SK-N-SH treated with all-trans-retinoic acid at 6 μM for 48 hours (cell line): ENCODE measurements around the gene FAM13A.

Experiments
- ATAC-seq: fragments of 200-7000 bp; cut with Tn5 transposase; 3 replicates; pipeline ENCODE4 v1.9.1; 2020; ENCODE audit warnings: mild to moderate bottlenecking, moderate library complexity
- ARNTL ChIP-seq: fragments of 450-650 bp; formaldehyde crosslinking; IDR thresholded peaks from 2 replicates; pipeline ENCODE4 v1.5.0; 2020; ENCODE audit warnings: low read depth, mild to moderate bottlenecking, moderate library complexity, borderline replicate concordance
- BACH2 ChIP-seq: fragments of 250-450 bp; sonication (Bioruptor Pico); IDR thresholded peaks from 2 replicates; pipeline ENCODE4 v1.9.0; 2021; ENCODE audit warnings: mild to moderate bottlenecking, borderline replicate concordance
- ESRRG ChIP-seq: fragments of 250-450 bp; sonication (Bioruptor Pico); IDR thresholded peaks from 2 replicates; pipeline ENCODE4 v1.6.1; 2021; ENCODE audit warnings: mild to moderate bottlenecking
- ISL1 ChIP-seq: fragments of 250-450 bp; sonication (Bioruptor Pico); IDR thresholded peaks from 2 replicates; pipeline ENCODE4 v2.1.2; 2022; ENCODE audit warnings: mild to moderate bottlenecking, moderate library complexity
- OSR1 ChIP-seq: fragments of 250-450 bp; sonication (Bioruptor Pico); IDR thresholded peaks from 2 replicates; pipeline ENCODE4 v1.8.0; 2022; ENCODE audit warnings: moderate library complexity, mild to moderate bottlenecking, inconsistent platforms
- PPARA ChIP-seq: fragments of 250-450 bp; sonication (Bioruptor Pico); IDR thresholded peaks from 2 replicates; pipeline ENCODE4 v1.5.0; 2020; ENCODE audit warnings: mild to moderate bottlenecking, borderline replicate concordance
- RARB ChIP-seq: fragments of 250-450 bp; sonication (Bioruptor Pico); IDR thresholded peaks from 2 replicates; pipeline ENCODE4 v1.8.0; 2021; ENCODE audit warnings: mild to moderate bottlenecking, moderate library complexity
- SNAI2 ChIP-seq: fragments of 250-450 bp; sonication (Bioruptor Pico); IDR thresholded peaks from 2 replicates; pipeline ENCODE4 v1.5.0; 2020; ENCODE audit warnings: mild to moderate bottlenecking, moderate library complexity
- TCF4 ChIP-seq: fragments of 250-450 bp; sonication (Bioruptor Pico); IDR thresholded peaks from 2 replicates; pipeline ENCODE4 v1.8.0; 2021; ENCODE audit warnings: mild to moderate bottlenecking, moderate library complexity, borderline replicate concordance
- TOX ChIP-seq: fragments of 250-450 bp; sonication (Bioruptor Pico); IDR thresholded peaks from 2 replicates; pipeline ENCODE4 v1.8.0; 2021; ENCODE audit warnings: mild to moderate bottlenecking, moderate library complexity, borderline replicate concordance
- ZC3H10 ChIP-seq: fragments of 250-450 bp; sonication (Bioruptor Pico); IDR thresholded peaks from 2 replicates; pipeline ENCODE4 v1.5.1; 2021; ENCODE audit warnings: mild to moderate bottlenecking, moderate library complexity
- ZFP3 ChIP-seq: fragments of 250-450 bp; sonication (Bioruptor Pico); IDR thresholded peaks from 2 replicates; pipeline ENCODE4 v1.5.0; 2020; ENCODE audit warnings: mild to moderate bottlenecking, moderate library complexity
- ZFP30 ChIP-seq: fragments of 450-650 bp; formaldehyde crosslinking; IDR thresholded peaks from 2 replicates; pipeline ENCODE4 v1.5.0; 2022; ENCODE audit warnings: mild to moderate bottlenecking, moderate library complexity
- ZNF565 ChIP-seq: fragments of 450-650 bp; formaldehyde crosslinking; conservative IDR thresholded peaks from 2 replicates; pipeline ENCODE4 v1.5.0; 2020; ENCODE audit warnings: low read depth, mild to moderate bottlenecking, moderate library complexity
- ZNF70 ChIP-seq: fragments of 450-650 bp; formaldehyde crosslinking; IDR thresholded peaks from 2 replicates; pipeline ENCODE4 v1.5.0; 2020; ENCODE audit warnings: mild to moderate bottlenecking, moderate library complexity
- ZNF8 ChIP-seq: fragments of 450-650 bp; formaldehyde crosslinking; IDR thresholded peaks from 2 replicates; pipeline ENCODE4 v1.5.0; 2020; ENCODE audit warnings: mild to moderate bottlenecking, moderate library complexity
- TF ChIP-seq, protein P1 (sequence below): fragments of 250-450 bp; sonication (Bioruptor Pico); IDR thresholded peaks from 2 replicates; pipeline ENCODE4 v1.5.0; 2020; ENCODE audit warnings: mild to moderate bottlenecking, moderate library complexity
- TF ChIP-seq, protein P2 (sequence below): fragments of 250-450 bp; sonication (Bioruptor Pico); IDR thresholded peaks from 2 replicates; pipeline ENCODE4 v1.5.1; 2020; ENCODE audit warnings: low read depth, mild to moderate bottlenecking, moderate library complexity
- TF ChIP-seq, protein P3 (sequence below): fragments of 250-450 bp; sonication (Bioruptor Pico); IDR thresholded peaks from 2 replicates; pipeline ENCODE4 v1.8.0; 2021; ENCODE audit warnings: low read depth, mild to moderate bottlenecking, moderate library complexity, borderline replicate concordance
- TF ChIP-seq, protein P4 (sequence below): fragments of 250-450 bp; sonication (Bioruptor Pico); IDR thresholded peaks from 2 replicates; pipeline ENCODE4 v1.5.1; 2021; ENCODE audit warnings: mild to moderate bottlenecking, moderate library complexity
- TF ChIP-seq, protein P5 (sequence below): fragments of 250-450 bp; sonication (Bioruptor Pico); IDR thresholded peaks from 2 replicates; pipeline ENCODE4 v1.8.0; 2020; ENCODE audit warnings: mild to moderate bottlenecking, moderate library complexity, borderline replicate concordance

FAM13A gene

DNA sequence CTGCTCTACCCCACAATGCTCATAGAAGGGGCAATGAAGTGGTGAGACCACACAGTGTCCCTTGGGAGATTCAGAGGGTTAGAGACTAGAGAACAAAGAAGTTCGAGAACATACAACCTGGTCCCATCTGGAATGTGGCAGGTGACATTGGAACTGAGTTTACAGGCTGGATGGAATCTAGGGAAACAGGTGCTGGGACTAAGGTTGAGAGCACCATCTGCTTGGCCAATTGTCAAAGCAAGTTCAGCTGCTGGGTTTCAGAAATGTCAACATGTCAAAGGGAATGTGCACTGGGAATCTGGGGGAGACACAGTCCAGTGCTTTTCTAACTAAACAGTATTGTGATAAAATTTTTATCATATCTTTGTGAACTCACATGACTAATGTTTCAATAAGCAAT lies 15.9 kb upstream of the FAM13A start:
- no peak for TF ChIP-seq RARB (CRISPR knock-in tag)
- no peak for TF ChIP-seq OSR1
- TF ChIP-seq ZNF70 (CRISPR knock-in tag), result no peak
- no peak for TF ChIP-seq TCF4 (CRISPR knock-in tag)
- no peak for TF ChIP-seq ZFP30 (CRISPR knock-in tag)
- TF ChIP-seq ZFP3 (CRISPR knock-in tag), result no peak
- no peak for TF ChIP-seq ZNF565 (CRISPR knock-in tag)
- TF ChIP-seq, protein P1, sequence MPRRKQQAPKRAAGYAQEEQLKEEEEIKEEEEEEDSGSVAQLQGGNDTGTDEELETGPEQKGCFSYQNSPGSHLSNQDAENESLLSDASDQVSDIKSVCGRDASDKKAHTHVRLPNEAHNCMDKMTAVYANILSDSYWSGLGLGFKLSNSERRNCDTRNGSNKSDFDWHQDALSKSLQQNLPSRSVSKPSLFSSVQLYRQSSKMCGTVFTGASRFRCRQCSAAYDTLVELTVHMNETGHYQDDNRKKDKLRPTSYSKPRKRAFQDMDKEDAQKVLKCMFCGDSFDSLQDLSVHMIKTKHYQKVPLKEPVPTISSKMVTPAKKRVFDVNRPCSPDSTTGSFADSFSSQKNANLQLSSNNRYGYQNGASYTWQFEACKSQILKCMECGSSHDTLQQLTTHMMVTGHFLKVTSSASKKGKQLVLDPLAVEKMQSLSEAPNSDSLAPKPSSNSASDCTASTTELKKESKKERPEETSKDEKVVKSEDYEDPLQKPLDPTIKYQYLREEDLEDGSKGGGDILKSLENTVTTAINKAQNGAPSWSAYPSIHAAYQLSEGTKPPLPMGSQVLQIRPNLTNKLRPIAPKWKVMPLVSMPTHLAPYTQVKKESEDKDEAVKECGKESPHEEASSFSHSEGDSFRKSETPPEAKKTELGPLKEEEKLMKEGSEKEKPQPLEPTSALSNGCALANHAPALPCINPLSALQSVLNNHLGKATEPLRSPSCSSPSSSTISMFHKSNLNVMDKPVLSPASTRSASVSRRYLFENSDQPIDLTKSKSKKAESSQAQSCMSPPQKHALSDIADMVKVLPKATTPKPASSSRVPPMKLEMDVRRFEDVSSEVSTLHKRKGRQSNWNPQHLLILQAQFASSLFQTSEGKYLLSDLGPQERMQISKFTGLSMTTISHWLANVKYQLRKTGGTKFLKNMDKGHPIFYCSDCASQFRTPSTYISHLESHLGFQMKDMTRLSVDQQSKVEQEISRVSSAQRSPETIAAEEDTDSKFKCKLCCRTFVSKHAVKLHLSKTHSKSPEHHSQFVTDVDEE (CRISPR knock-in tag), result no peak
- no peak for TF ChIP-seq ESRRG (CRISPR knock-in tag)
- no peak for ATAC-seq

DNA sequence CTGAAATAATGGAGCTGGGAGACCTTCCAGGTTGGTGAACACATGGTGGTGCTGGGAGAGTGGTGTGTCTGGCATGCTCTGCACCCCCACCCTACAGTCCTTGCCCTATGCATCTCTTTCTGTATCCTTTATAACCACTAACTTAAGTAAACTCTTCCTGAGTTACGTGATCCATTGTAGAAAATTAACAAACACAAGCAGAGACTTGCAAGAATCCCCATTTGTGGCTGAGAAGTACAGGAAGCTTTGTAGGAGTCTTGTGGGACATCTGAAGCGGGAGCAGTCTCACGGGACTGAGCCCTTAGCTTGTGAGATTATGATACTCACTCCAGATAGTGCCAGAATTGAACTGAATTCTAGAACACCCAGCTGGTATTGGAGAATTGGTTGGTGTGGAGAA lies 14.3 kb upstream of the FAM13A start:
- TF ChIP-seq ZC3H10 (CRISPR knock-in tag) (no peak), ZNF8 (CRISPR knock-in tag) (no peak), ZNF565 (CRISPR knock-in tag) (no peak), ZNF70 (CRISPR knock-in tag) (no peak), ARNTL (CRISPR knock-in tag) (no peak), OSR1 (no peak), TOX (CRISPR knock-in tag) (no peak), ISL1 (CRISPR knock-in tag) (no peak), ESRRG (CRISPR knock-in tag) (no peak), TCF4 (CRISPR knock-in tag) (no peak), RARB (CRISPR knock-in tag) (no peak), BACH2 (CRISPR knock-in tag) (no peak), PPARA (CRISPR knock-in tag) (no peak)
- TF ChIP-seq, protein P1 (CRISPR knock-in tag), result no peak
- TF ChIP-seq, protein P2, sequence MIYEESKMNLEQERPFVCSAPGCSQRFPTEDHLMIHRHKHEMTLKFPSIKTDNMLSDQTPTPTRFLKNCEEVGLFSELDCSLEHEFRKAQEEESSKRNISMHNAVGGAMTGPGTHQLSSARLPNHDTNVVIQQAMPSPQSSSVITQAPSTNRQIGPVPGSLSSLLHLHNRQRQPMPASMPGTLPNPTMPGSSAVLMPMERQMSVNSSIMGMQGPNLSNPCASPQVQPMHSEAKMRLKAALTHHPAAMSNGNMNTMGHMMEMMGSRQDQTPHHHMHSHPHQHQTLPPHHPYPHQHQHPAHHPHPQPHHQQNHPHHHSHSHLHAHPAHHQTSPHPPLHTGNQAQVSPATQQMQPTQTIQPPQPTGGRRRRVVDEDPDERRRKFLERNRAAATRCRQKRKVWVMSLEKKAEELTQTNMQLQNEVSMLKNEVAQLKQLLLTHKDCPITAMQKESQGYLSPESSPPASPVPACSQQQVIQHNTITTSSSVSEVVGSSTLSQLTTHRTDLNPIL (CRISPR knock-in tag), result no peak
- TF ChIP-seq, protein P3, sequence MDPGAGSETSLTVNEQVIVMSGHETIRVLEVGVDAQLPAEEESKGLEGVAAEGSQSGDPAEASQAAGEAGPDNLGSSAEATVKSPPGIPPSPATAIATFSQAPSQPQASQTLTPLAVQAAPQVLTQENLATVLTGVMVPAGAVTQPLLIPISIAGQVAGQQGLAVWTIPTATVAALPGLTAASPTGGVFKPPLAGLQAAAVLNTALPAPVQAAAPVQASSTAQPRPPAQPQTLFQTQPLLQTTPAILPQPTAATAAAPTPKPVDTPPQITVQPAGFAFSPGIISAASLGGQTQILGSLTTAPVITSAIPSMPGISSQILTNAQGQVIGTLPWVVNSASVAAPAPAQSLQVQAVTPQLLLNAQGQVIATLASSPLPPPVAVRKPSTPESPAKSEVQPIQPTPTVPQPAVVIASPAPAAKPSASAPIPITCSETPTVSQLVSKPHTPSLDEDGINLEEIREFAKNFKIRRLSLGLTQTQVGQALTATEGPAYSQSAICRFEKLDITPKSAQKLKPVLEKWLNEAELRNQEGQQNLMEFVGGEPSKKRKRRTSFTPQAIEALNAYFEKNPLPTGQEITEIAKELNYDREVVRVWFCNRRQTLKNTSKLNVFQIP (CRISPR knock-in tag), result no peak
- no peak for ATAC-seq

DNA sequence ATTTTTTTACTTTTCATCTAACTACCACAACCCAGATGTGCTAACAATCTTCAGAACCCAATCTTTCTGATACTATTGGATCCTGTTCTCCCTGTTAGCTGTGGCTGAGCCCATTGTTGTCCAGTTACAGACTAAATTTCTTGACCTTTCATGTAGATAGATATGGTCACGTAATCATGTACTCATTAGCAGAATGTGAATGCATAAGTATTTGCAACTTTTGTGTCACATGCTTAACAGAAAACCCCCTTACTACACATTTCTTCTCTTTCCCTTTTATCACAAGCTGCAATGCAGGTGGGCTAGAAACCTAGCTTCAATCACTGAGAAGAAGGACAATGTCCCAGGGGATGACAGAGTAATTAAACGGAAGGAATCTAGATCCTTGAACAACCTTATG lies 13.1 kb upstream of the FAM13A start:
- ATAC-seq, result no peak
- TF ChIP-seq ZFP30 (CRISPR knock-in tag) (no peak), ZC3H10 (CRISPR knock-in tag) (no peak), TCF4 (CRISPR knock-in tag) (no peak), ARNTL (CRISPR knock-in tag) (no peak), SNAI2 (CRISPR knock-in tag) (no peak), ZNF8 (CRISPR knock-in tag) (no peak), ISL1 (CRISPR knock-in tag) (no peak), TOX (CRISPR knock-in tag) (no peak), OSR1 (no peak), ESRRG (CRISPR knock-in tag) (no peak)
- TF ChIP-seq, protein P4, sequence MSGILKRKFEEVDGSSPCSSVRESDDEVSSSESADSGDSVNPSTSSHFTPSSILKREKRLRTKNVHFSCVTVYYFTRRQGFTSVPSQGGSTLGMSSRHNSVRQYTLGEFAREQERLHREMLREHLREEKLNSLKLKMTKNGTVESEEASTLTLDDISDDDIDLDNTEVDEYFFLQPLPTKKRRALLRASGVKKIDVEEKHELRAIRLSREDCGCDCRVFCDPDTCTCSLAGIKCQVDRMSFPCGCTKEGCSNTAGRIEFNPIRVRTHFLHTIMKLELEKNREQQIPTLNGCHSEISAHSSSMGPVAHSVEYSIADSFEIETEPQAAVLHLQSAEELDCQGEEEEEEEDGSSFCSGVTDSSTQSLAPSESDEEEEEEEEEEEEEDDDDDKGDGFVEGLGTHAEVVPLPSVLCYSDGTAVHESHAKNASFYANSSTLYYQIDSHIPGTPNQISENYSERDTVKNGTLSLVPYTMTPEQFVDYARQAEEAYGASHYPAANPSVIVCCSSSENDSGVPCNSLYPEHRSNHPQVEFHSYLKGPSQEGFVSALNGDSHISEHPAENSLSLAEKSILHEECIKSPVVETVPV (CRISPR knock-in tag), result no peak
- TF ChIP-seq, protein P5, sequence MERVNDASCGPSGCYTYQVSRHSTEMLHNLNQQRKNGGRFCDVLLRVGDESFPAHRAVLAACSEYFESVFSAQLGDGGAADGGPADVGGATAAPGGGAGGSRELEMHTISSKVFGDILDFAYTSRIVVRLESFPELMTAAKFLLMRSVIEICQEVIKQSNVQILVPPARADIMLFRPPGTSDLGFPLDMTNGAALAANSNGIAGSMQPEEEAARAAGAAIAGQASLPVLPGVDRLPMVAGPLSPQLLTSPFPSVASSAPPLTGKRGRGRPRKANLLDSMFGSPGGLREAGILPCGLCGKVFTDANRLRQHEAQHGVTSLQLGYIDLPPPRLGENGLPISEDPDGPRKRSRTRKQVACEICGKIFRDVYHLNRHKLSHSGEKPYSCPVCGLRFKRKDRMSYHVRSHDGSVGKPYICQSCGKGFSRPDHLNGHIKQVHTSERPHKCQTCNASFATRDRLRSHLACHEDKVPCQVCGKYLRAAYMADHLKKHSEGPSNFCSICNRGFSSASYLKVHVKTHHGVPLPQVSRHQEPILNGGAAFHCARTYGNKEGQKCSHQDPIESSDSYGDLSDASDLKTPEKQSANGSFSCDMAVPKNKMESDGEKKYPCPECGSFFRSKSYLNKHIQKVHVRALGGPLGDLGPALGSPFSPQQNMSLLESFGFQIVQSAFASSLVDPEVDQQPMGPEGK (CRISPR knock-in tag), result no peak
- TF ChIP-seq, protein P2 (CRISPR knock-in tag), result no peak
- TF ChIP-seq, protein P3 (CRISPR knock-in tag), result no peak
